Activated effector memory CD4-positive, alpha-beta T cell treated with anti-CD3 and anti-CD28 coated beads, Interleukin-2, amount 50 U/mL, for 16 hours (primary cell): ENCODE measurements around the gene SPRR1A.

Source experiments
- DNase-seq: peaks from one replicate; pipeline ENCODE4 v3.0.0-alpha.2; 2020

The SPRR1A gene

GRCh38 chr1:153032677-153033308 lies 48.9 kb downstream of the SPRR1A start:
- no peak for DNase-seq

- no peak for DNase-seq
Observed at GRCh38 chr1:153035211-153035610, 51.3 kb downstream of the SPRR1A start.
